C4-2B (cell line): Measurements from ENCODE around the gene PTGER4.

ENCODE experiments used
- H3K27ac ChIP-seq: fragments of 450-650 bp; 2 replicates; pipeline ENCODE4 v1.5.1; 2017
- CTCF ChIP-seq: fragments of 450-650 bp; conservative IDR thresholded peaks from 2 replicates; pipeline ENCODE4 v1.5.1; 2017; ENCODE audit warnings: mild to moderate bottlenecking
- ZFX ChIP-seq: fragments of 450-650 bp; IDR thresholded peaks from 2 replicates; pipeline ENCODE4 v1.6.1; 2017

The PTGER4 gene

GRCh38 chr5:40660751-40661150, 19.0 kb upstream of the PTGER4 start:
- TF ChIP-seq CTCF, result no peak
- TF ChIP-seq ZFX, result no peak
- H3K27ac ChIP-seq, result no peak overlapping the region

- H3K27ac ChIP-seq, result no peak overlapping the region
- TF ChIP-seq CTCF, result no peak
- no peak for TF ChIP-seq ZFX
These were observed 13.9 kb upstream of the PTGER4 start for GRCh38 chr5:40665635-40666298.

GRCh38 chr5:40666657-40667056, 13.1 kb upstream of the PTGER4 start:
- H3K27ac ChIP-seq, result no peak overlapping the region
- no peak for TF ChIP-seq ZFX
- TF ChIP-seq CTCF, result no peak

- TF ChIP-seq ZFX, result no peak
- TF ChIP-seq CTCF, result no peak
- H3K27ac ChIP-seq, result no peak overlapping the region
These were observed 12.5 kb upstream of the PTGER4 start for GRCh38 chr5:40667161-40667663.

- 0 out of 2 replicates have a peak, but pooled peaks have one; percentile 12 for TF ChIP-seq CTCF
- TF ChIP-seq ZFX, result no peak
- H3K27ac ChIP-seq, result no peak overlapping the region
These were observed 9.9 kb upstream of the PTGER4 start for GRCh38 chr5:40669606-40670390.

- no peak overlapping the region for H3K27ac ChIP-seq
- TF ChIP-seq ZFX, result no peak
These were observed 7.3 kb upstream of the PTGER4 start for GRCh38 chr5:40672425-40672824.

GRCh38 chr5:40674661-40675235, 5.0 kb upstream of the PTGER4 start:
- no peak for TF ChIP-seq CTCF
- TF ChIP-seq ZFX, result no peak
- no peak overlapping the region for H3K27ac ChIP-seq
